Astrocyte (in vitro differentiated cells and primary cell): Measurements from ENCODE around the gene DENND2A.

Experiments used
- CTCF ChIP-seq: IDR thresholded peaks from 2 replicates; pipeline ENCODE4 v1.5.1; 2011; ENCODE audit warnings: low read depth, mild to moderate bottlenecking, inconsistent platforms, low read length, moderate library complexity; ENCODE audit not compliant: insufficient read depth
- EZH2 ChIP-seq: IDR thresholded peaks from 2 replicates; pipeline ENCODE4 v1.6.1; 2012; ENCODE audit warnings: mild to moderate bottlenecking, low read length, inconsistent platforms; ENCODE audit not compliant: insufficient read depth

GRCh38 chr7:140506788-140507464 is 133.7 kb downstream of the DENND2A start:
- TF ChIP-seq CTCF, result no peak
- TF ChIP-seq EZH2, result no peak
